AG04450 (cell line): ENCODE data around the gene ACP2. TPM values are rescaled to one million over a fixed set of nuclear protein-coding genes. Genes with fewer than 3 reads are reported as not detected.

ENCODE experiments used
- CTCF ChIA-PET: fragments of 300-600, 350-600 bp; formaldehyde crosslinking; extraction: SDS; loops from one replicate; lab custom pipeline; 2022; ENCODE audit warnings: antibody characterized with exemption, inconsistent platforms; lab: Charles Lee
- POLR2A ChIA-PET: fragments of 350-600 bp; formaldehyde crosslinking; extraction: SDS; loops from one replicate; lab custom pipeline; 2021; ENCODE audit warnings: antibody characterized with exemption, inconsistent platforms; lab: Yijun Ruan, JAX
- DNase-seq: peaks from one replicate; pipeline ENCODE4 v3.0.0-alpha.2; 2011; ENCODE audit warnings: low read depth, low spot score
- H3K27ac ChIP-seq: one replicate; pipeline ENCODE4 v1.5.1; 2012; ENCODE audit warnings: low read depth, low read length, control low read depth
- H3K27me3 ChIP-seq: one replicate; pipeline ENCODE4 v1.6.0; 2012; ENCODE audit warnings: low read length; ENCODE audit not compliant: control insufficient read depth, insufficient read depth
- H3K4me3 ChIP-seq: 2 replicates; pipeline ENCODE4 v1.5.1; 2011; ENCODE audit warnings: mild to moderate bottlenecking, low read depth, low read length, control low read depth
- H3K9me3 ChIP-seq: 2 replicates; pipeline ENCODE4 v1.5.1; 2012; ENCODE audit warnings: low read length; ENCODE audit not compliant: control insufficient read depth, insufficient read depth
- polyA plus RNA-seq: library from polyadenylated mRNA; depleted of rRNA; stranded (reverse); fragments of >200 nt; gene quantifications from 2 replicates; pipeline ENCODE4 v1.2.3, GENCODE V29; 2011
- TF ChIP-seq, protein P1 (sequence below): IDR thresholded peaks from 2 replicates; pipeline ENCODE4 v1.5.1; 2011; ENCODE audit warnings: low read depth, low read length, control low read depth, inconsistent platforms

ACP2 gene
- polyA plus RNA-seq, 1 experiment = 20.8 TPM

- ChIA-PET POLR2A (interaction anchor here (0.6 to 1.9 kb wide), 11 partner anchors 9 to 63 kb away, joined by 3 to 19 read pairs (median 4); partner anchors contain the start of genes DDB2 and NR1H3), CTCF (interaction anchor here (0.8 to 4.0 kb wide), 7 partner anchors 10 to 126 kb away, joined by 3 to 31 read pairs (median 7); partner anchors contain the start of gene NR1H3)
- H3K4me3 ChIP-seq = peak overlapping the region; percentile 97
- TF ChIP-seq, protein P1, sequence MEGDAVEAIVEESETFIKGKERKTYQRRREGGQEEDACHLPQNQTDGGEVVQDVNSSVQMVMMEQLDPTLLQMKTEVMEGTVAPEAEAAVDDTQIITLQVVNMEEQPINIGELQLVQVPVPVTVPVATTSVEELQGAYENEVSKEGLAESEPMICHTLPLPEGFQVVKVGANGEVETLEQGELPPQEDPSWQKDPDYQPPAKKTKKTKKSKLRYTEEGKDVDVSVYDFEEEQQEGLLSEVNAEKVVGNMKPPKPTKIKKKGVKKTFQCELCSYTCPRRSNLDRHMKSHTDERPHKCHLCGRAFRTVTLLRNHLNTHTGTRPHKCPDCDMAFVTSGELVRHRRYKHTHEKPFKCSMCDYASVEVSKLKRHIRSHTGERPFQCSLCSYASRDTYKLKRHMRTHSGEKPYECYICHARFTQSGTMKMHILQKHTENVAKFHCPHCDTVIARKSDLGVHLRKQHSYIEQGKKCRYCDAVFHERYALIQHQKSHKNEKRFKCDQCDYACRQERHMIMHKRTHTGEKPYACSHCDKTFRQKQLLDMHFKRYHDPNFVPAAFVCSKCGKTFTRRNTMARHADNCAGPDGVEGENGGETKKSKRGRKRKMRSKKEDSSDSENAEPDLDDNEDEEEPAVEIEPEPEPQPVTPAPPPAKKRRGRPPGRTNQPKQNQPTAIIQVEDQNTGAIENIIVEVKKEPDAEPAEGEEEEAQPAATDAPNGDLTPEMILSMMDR = no peak
- H3K27me3 ChIP-seq = no peaks in the 10 kb centered on the region
- H3K27ac ChIP-seq = peak overlapping the region; percentile 77
- no peak for DNase-seq
- no peaks in the 10 kb centered on the region for H3K9me3 ChIP-seq
Observed at GRCh38 chr11:47248304-47248663, 330 bp downstream of the ACP2 start.

- H3K27ac ChIP-seq = no peak overlapping the region
- TF ChIP-seq, protein P1 = no peak
- ChIA-PET POLR2A (interaction anchor here (1.9 kb wide), 1 partner anchor 10 kb away, joined by 19 read pairs; the partner anchor contains the start of gene NR1H3), CTCF (interaction anchor here (1.1 to 4.0 kb wide), 4 partner anchors 11 to 107 kb away, joined by 3 to 31 read pairs (median 8); partner anchors contain the start of gene NR1H3)
- no peak for DNase-seq
- H3K9me3 ChIP-seq = no peaks in the 10 kb centered on the region
- H3K27me3 ChIP-seq = no peaks in the 10 kb centered on the region
- H3K4me3 ChIP-seq = peak overlapping the region; percentile 0; the same call in 1 of the 2 replicates
Observed at GRCh38 chr11:47247502-47247901, 1.1 kb downstream of the ACP2 start.

- H3K27me3 ChIP-seq = no peaks in the 10 kb centered on the region
- CTCF ChIA-PET = interaction anchor here (1.1 to 1.5 kb wide), 2 partner anchors 14 to 109 kb away, joined by 4 to 5 read pairs; no protein-coding TSS in a partner anchor
- no peak overlapping the region for H3K27ac ChIP-seq
- POLR2A ChIA-PET = no interaction called here
- H3K4me3 ChIP-seq = no peak overlapping the region
- DNase-seq = no peak
- TF ChIP-seq, protein P1 = no peak
- no peaks in the 10 kb centered on the region for H3K9me3 ChIP-seq
Observed at GRCh38 chr11:47245611-47246357, 2.8 kb downstream of the ACP2 start.

- ChIA-PET POLR2A (no interaction called here), CTCF (interaction anchor here (0.6 to 1.5 kb wide), 2 partner anchors 15 to 195 kb away, joined by 3 to 4 read pairs; no protein-coding TSS in a partner anchor)
- H3K9me3 ChIP-seq = no peaks in the 10 kb centered on the region
- no peak overlapping the region for H3K27ac ChIP-seq
- no peaks in the 10 kb centered on the region for H3K27me3 ChIP-seq
- TF ChIP-seq, protein P1 = no peak
- H3K4me3 ChIP-seq = no peak overlapping the region
- DNase-seq = no peak
Observed at GRCh38 chr11:47244448-47245350, 3.9 kb downstream of the ACP2 start.
